Measurements from ENCODE around the gene VAV2.

VAV2 gene

DNA sequence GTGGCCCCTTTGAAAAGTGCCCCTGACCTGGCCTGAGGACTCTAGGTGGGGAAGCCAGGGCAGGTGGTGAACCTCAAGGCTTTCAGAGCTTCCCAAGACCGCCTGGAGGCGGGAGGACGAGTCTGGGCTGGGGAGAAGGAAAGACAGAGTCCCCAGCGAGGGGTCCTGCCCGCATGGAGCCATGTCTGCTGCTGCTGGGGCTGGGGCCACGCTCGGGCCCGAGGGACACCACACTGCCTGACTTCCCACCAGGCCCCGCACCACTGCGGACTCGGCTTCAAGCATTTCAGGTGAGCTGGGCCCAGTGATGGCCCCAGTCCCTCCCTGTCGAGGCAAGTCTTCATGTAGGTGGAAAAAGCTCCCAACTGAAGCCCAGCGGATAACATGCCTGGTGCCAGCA, 191.9 kb downstream of the VAV2 start:
- no peak overlapping the region for H3K27ac ChIP-seq

DNA sequence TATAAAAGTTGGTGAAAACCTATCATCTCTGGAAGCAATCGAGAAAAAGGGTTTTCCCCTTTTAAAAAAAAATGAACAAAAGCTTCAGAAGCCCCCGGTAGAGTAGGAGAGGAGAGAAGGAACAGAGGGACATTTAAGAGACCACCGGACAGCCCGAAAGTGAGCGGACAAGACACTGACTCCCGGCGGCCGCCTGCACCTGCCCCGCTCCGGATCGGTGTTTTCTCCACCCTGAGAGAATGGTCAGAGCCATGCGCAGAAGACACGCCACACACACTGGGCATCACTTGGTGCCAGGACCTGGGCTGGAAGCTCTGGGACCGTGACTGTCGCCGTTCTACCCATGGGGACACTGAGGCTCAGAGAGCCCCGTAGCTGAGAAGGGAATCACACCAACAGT, 192.4 kb downstream of the VAV2 start:
- no peak overlapping the region for H3K27ac ChIP-seq
- no peak for TF ChIP-seq ZFX (IDR thresholded peaks at IDR 0.05; ENCODE audit: borderline replicate concordance)
- TF ChIP-seq, protein P1, sequence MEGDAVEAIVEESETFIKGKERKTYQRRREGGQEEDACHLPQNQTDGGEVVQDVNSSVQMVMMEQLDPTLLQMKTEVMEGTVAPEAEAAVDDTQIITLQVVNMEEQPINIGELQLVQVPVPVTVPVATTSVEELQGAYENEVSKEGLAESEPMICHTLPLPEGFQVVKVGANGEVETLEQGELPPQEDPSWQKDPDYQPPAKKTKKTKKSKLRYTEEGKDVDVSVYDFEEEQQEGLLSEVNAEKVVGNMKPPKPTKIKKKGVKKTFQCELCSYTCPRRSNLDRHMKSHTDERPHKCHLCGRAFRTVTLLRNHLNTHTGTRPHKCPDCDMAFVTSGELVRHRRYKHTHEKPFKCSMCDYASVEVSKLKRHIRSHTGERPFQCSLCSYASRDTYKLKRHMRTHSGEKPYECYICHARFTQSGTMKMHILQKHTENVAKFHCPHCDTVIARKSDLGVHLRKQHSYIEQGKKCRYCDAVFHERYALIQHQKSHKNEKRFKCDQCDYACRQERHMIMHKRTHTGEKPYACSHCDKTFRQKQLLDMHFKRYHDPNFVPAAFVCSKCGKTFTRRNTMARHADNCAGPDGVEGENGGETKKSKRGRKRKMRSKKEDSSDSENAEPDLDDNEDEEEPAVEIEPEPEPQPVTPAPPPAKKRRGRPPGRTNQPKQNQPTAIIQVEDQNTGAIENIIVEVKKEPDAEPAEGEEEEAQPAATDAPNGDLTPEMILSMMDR (IDR thresholded peaks at IDR 0.05) = no peak

More for the DNA sequence above, 191.9 kb downstream of the VAV2 start:
- TF ChIP-seq, protein P1 (IDR thresholded peaks at IDR 0.05) = no peak
- no peak for TF ChIP-seq ZFX (IDR thresholded peaks at IDR 0.05; ENCODE audit: borderline replicate concordance)

DNA sequence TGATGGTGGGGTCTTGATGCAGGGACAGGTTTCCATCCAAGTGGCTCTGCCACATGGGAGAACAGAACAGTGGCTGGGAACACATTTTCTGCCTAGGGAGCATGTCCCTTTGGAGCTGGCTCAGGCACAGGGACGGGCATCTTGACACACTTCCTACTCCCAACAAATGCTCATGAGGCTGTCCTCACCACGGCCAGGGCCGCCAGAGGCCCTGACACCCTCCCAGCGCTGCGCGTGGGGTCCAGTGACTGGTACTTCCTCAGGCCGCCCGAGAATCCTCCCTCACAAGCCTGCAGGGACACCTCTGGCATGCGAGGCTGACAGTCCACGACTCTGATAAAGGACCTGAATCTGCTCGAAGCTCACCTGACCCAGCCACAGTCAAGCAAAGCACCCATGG, 193.0 kb downstream of the VAV2 start:
- no peak overlapping the region for H3K27ac ChIP-seq
- TF ChIP-seq ZFX (IDR thresholded peaks at IDR 0.05; ENCODE audit: borderline replicate concordance) = no peak
- TF ChIP-seq, protein P1 (IDR thresholded peaks at IDR 0.05) = no peak

DNA sequence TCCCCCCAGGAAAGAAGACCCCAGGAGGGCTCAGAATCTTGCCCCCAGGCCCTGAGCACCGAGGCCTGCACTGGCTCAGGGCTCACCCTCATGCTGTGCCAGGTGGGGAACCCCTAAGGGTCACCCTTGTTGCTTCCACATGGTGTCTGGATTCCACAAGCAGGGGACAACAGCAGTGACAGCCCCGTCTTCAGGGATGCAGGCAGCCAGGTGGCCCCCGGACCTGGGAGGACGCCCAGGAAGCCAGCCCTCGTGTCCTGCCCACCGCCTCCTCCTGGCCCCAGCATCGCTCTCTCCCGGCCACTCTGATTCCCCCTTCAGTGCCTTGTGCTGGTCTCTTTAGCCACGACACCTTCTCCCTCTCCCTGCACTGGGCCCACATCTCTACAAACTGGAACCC, 194.0 kb downstream of the VAV2 start:
- H3K27ac ChIP-seq = no peak overlapping the region
- TF ChIP-seq, protein P1 (IDR thresholded peaks at IDR 0.05) = no peak

DNA sequence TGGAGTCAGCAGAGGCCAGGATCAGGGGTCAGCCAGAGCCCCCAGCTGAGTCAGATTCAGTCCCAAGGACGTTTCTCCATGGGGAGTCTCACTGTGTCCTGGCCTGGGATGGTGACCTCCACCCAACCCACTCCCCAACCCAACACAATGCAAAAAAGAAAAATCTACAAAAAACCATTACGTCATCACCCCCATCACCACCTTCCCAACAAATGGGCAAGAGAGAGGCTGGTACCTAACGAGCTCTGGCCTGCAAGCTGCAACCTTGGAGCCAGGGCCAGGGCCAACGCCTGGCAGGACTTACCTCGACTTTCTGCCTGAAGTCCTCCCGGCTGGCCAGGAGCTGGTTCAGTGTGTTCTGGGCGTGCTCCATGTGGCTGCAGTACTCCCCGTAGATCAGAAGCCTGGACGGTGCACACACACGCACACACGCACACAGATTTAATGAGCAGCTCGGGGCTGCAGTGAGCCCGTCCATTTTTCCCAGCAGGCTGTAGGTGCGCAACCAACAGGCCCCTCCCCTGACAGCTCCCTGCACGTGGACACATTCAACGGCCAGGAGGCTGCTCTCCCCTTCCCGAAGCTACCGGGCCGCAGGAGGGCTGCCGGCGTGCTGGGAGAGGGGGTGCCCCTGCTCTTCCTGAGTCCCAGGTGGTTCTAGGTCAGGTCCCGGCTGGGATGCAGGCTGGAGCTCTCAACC, 194.6 kb downstream of the VAV2 start:
- TF ChIP-seq ZFX (IDR thresholded peaks at IDR 0.05; ENCODE audit: borderline replicate concordance) = no peak
- TF ChIP-seq, protein P1 (IDR thresholded peaks at IDR 0.05) = no peak
- no peak overlapping the region for H3K27ac ChIP-seq

DNA sequence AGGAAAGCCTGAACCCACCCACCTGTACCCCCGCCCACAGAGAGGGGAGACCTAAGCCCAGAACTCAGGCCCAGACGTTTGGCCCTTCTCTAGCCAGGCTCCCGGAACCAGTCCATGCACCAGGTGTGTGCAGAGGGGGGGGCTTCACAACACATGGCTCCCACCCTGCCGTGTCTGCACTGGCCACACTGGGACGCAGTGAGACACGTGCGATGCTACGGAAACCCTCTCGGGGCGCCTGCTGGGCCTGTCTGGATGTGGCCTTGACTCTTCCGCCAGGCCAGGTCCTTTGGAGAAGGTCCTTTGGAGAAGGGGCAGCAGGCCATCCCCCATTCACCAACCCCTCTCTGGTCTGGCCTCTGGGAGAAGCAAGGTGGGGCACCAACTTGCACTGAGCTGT, 195.6 kb downstream of the VAV2 start:
- no peak for TF ChIP-seq ZFX (IDR thresholded peaks at IDR 0.05; ENCODE audit: borderline replicate concordance)
- TF ChIP-seq, protein P1 (IDR thresholded peaks at IDR 0.05) = no peak
- no peak overlapping the region for H3K27ac ChIP-seq

DNA sequence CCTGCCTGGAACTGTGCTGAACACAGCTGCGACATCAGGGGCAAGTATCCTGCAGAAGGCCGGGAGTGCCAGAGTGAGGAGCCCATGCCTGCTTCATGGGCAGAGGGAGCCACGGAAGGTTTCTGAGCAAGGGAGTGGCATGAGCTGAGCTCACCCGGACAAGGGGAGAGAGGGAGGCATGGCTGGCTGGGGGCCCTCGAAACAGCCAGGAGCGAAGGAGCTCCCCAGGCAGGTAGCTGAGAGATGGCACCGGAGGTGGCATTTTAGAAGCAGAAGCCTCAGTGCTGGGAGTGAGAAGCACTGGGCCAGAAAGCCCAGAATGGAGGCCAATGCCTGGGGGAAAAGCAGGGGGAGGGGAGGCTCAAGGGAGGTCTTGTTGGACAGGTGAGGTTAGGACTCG, 197.1 kb downstream of the VAV2 start:
- H3K27ac ChIP-seq = no peak overlapping the region
- TF ChIP-seq, protein P1 (IDR thresholded peaks at IDR 0.05) = no peak
- TF ChIP-seq ZFX (IDR thresholded peaks at IDR 0.05; ENCODE audit: borderline replicate concordance) = no peak
